Esophagus squamous epithelium (tissue), 4 donors: ENCODE results near the gene PRSS57.

Experiments used
- POLR2A ChIP-seq, 4 donors: fragments of 450-650 bp; IDR thresholded peaks; one replicate each; pipeline ENCODE4 v1.6.1; 2017; ENCODE audit warnings: antibody characterized with exemption in 4 of 4, mild to moderate bottlenecking in 4 of 4, moderate library complexity in 3 of 4
- TF ChIP-seq, protein P1 (sequence below), 6 experiments: fragments of 450-650 bp in 4 of 6; fragments of 200-600 bp in 2 of 6; sonication (generic) in 2 of 6; IDR thresholded peaks; one replicate each; pipeline ENCODE4 v1.5.1; 2016 to 2019; ENCODE audit warnings: antibody characterized with exemption in 6 of 6, mild to moderate bottlenecking in 4 of 6, moderate library complexity in 4 of 6

DNA sequence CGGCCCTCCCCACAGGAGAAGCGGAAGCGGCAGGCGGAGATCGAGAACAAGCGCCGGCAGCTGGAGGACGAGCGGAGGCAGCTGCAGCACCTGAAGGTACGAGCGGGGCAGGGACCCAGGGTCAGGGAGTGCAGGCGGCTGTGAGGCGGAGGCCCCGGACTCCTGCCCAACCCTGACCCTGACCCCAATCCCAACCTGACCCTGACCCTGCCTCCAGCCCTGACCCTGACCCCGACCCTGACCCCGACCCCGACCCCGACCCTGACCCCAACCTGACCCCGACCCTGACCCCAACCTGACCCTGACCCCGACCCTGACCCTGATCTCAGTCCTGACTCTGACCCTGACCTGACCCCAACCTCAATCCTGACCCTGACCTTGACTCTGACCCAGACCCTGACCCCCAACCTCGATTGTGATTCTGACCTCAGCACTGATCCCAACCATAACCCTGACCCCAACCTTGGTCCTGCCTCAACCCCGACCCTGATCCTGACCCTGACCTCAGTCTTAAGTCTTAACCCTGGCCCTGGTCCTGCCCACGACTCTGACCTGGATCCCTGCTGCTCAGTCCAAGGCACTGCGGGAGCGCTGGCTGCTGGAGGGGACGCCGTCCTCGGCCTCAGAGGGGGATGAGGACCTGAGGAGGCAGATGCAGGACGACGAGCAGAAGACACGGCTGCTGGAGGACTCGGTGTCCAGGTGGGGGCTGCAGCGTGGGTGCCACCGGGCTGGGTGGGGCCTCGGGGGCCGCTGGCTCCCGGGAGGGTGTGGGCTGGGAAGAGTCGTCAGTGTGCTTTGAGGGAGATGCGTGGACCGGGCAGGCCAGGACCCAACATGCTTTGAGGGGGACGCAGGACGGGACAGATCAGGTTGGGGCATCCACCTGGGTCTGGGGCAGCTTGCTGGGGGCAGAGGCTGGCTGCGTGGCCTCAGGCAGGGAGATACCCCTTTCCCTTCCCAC is 32.0 kb upstream of the PRSS57 start:
- TF ChIP-seq, protein P1, sequence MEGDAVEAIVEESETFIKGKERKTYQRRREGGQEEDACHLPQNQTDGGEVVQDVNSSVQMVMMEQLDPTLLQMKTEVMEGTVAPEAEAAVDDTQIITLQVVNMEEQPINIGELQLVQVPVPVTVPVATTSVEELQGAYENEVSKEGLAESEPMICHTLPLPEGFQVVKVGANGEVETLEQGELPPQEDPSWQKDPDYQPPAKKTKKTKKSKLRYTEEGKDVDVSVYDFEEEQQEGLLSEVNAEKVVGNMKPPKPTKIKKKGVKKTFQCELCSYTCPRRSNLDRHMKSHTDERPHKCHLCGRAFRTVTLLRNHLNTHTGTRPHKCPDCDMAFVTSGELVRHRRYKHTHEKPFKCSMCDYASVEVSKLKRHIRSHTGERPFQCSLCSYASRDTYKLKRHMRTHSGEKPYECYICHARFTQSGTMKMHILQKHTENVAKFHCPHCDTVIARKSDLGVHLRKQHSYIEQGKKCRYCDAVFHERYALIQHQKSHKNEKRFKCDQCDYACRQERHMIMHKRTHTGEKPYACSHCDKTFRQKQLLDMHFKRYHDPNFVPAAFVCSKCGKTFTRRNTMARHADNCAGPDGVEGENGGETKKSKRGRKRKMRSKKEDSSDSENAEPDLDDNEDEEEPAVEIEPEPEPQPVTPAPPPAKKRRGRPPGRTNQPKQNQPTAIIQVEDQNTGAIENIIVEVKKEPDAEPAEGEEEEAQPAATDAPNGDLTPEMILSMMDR (IDR thresholded peaks at IDR 0.05) = no peak
- no peak for TF ChIP-seq POLR2A (IDR thresholded peaks at IDR 0.05)
